Skin epidermis (tissue), 12 donors: Measurements from ENCODE around the gene ARMH3.

Experiments used
- H3K27ac ChIP-seq, 21 experiments: fragments of 200-600 bp; sonication (generic) in 11 of 21; one replicate each; pipeline ENCODE4 v1.5.0; 2020; ENCODE audit warnings: mild to moderate bottlenecking in 3 of 21, inconsistent platforms in 2 of 21, moderate library complexity in 2 of 21
- H3K4me3 ChIP-seq, 7 experiments: fragments of 200-600 bp; sonication (generic) in 2 of 7; one replicate each; pipeline ENCODE4 v1.5.0; 2020; ENCODE audit warnings: inconsistent platforms in 2 of 7, mild to moderate bottlenecking in 2 of 7, moderate library complexity in 1 of 7

The ARMH3 gene

DNA sequence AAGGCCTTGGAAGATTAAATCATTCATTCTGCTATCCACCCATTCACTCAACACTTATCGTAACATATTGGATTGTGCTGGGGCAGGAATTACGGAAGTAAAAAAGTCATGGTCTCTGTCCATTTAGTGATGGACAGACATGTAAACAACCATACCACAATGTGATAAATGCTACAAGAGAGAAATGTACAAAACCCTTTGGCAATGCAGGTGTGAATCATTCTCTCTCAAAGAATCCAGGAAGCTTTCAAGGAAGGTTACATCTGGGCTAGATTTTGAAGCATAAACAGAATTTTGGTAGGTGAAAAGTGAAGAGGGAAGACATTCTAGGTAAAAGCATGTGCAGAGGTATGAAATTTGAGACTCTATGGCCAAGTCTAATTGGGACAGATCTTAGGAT is 150.7 kb downstream of the ARMH3 start:
- Histone ChIP-seq H3K4me3 (no peak overlapping the region), H3K27ac (no peak overlapping the region)

DNA sequence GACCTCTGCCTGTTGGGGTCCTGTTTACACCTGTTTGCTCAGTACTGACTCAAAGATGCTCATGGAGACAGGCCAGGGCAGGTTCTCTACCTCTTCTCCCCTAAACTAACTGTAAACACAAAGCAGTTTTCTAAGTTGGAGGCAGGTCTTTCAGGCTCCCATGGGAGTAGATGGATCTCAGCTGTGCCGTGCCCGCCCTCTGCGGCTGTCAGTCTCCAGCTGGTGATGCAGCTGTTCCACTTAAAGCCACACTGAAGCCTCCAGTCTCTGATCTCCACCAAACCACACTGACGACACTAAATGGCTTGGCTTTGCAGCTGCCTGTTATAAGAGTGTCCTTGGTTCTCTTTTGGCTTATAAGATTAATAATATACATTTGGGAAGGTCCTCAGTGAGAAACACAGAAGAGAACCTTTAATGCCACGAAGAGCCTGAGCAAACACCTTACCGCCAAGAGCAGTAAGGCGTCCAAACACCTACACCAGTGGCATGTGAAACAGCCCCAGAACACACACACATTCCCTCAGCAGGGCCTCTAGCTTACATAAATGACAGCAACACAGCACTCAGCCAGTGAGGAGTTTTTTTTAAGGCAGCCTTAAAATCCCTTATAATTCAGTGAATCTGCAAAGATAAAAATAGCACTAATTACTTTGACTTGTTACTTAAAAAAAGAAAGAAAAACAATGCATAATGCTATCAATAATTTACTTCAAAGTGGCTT is 152.0 kb downstream of the ARMH3 start:
- Histone ChIP-seq H3K4me3 (no peak overlapping the region), H3K27ac (no peak overlapping the region)

DNA sequence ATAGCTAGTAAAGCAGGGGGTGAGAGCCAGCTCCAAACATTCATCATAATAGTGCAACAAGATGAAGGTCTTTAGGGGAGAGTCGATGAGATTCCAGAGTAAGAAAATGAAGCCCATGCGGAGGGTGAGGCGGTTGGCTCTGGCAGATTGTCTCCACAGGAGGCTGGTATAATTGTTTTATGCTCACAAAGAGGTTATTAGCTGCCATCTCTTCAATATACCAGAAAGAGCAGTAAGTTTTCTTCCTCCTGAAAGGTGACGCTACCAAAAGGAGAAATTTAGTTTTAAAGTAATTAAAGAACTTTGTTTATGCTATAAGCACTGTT is 153.2 kb downstream of the ARMH3 start:
- Histone ChIP-seq H3K4me3 (no peak overlapping the region), H3K27ac (no peak overlapping the region)

DNA sequence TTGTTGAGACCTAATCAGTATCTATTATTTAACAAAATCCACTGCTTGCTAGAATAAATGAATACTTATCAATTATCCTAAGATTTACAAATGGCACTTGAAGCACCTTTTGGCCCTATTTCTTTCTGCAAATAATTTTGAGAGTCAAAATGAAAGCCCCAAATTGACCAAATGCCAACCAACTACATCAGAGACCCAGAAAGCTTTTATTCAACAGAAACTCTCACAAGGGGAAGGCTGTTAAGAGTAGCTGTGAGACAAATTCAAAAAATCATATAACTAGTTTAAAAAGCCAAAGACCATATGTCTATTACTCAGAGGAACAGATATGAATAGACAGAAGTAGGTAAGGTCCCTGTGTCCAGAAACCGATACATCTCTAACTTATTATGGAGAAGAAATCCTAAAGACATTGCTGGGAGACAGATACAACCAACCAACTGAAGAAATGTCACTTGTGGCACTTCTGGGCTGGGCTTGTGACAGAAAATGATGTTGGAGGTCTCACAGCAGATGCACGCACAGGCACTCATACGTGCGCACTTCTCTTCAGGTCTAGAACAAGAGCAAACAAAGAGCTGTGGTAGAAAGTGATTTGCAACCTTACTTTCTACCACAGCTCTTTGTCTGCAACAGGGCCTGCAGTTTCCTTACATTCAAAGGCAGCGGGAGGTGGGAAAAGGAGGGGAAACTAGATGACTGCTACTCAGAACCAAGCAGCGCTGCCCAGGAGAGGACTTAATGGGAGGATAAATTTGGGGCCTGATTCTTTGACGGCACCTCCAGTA is 153.7 kb downstream of the ARMH3 start:
- H3K27ac ChIP-seq = no peak overlapping the region
- no peak overlapping the region for H3K4me3 ChIP-seq

DNA sequence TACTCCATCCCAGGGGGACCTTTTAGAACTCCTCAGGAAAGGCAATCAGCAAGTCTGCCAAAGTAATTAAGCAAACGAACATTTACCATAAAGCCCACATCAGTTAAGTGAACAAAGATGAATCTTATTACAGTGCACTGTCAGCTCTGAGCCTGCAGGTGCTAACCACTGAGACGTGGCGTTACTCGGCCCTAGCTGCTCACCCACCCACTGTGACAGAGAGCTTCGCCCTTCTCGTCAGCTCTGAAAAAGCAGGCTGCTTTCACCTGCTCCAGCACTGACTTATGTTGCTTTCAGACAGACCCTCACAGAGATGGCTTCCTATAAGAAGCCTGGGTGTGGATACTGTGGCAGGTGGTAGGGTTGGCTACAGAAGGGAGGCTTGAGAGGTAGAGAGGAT is 154.6 kb downstream of the ARMH3 start:
- H3K27ac ChIP-seq = no peak overlapping the region
- no peak overlapping the region for H3K4me3 ChIP-seq

DNA sequence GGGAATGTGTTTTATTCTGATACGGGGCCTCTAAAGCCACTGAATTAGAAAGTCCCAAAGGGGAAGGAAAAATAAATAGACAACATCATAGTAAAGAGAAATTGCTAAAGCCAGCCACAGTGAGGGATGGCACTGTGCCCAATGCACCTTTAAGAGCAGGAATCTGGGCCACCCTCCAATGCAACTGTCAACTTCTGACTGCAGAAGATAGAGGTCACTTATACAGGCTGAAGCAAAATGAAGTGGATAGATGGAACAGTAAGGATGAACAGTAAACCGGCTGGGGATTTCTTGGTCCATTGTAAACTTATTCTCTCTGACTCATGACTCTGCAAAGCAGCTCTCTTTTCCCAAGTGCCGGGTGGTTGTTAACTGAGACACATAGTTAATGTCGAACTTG is 158.3 kb downstream of the ARMH3 start:
- Histone ChIP-seq H3K4me3 (no peak overlapping the region), H3K27ac (no peak overlapping the region)

DNA sequence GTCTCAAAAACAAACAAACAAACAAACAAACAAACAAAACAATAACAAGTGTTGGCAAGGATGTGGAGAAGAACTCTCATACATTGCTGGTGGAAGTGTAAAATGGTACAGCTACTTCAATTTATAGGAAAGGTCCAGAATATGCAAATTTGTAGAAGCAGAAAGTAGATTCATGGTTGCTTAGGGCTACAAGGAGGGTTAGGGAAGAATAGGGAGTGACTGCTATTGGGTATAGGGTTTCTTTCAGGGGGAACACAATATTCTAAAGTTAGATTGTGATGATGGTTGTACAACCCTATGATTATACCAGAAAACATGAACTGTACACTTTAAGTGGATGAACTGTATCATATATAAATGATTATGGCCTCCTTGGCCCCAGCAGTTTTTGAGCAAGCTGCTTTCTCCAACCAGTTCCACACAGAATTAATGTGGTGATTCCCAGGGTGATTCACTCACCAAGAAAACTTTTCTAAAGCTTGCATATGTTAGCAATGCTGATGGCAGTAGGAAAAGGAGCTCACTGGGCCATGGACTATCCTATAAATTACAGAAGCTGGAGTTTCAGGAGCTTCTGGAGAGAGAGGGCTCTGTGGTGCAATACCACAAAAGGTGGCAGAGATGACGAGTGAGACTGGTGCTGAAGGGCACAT is 159.6 kb downstream of the ARMH3 start:
- Histone ChIP-seq H3K4me3 (no peak overlapping the region), H3K27ac (no peak overlapping the region)

DNA sequence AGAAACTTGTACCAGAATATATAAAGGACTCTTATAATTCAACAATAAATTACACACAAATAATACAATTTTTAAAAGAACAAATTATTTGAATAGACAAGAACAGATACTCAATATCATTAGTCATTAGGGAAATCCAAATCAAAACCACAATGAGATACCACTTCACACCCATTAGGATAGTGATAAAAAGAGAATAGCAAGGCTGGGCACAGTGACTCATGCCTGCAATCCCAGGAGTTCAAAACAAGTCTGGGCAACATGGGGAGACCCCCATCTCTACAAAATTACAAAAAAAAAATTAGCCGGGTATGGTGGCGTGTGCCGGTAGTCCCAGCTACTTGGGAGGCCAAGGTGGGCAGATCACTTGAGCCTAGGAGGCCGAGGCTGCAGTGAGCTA is 160.2 kb downstream of the ARMH3 start:
- Histone ChIP-seq H3K27ac (no peak overlapping the region), H3K4me3 (no peak overlapping the region)

DNA sequence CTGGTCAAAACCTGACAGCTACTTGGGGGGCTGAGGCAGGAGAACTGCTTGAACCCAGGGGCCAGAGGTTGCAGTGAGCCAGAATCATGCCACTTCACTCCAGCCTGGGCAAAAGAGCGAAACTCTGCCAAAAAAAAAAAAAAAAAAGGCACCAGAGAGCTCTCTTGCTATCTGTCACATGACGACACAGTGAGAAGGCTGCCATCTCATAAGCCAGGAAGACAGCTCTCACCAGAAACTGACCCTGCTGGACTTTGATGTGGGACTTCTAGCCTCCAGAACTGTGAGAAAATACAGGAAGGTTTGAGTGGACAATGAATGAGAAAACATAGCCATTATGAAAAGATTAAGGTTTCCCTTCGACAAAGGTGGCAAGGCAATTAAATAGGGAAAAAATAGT is 161.2 kb downstream of the ARMH3 start:
- Histone ChIP-seq H3K4me3 (no peak overlapping the region), H3K27ac (no peak overlapping the region)

DNA sequence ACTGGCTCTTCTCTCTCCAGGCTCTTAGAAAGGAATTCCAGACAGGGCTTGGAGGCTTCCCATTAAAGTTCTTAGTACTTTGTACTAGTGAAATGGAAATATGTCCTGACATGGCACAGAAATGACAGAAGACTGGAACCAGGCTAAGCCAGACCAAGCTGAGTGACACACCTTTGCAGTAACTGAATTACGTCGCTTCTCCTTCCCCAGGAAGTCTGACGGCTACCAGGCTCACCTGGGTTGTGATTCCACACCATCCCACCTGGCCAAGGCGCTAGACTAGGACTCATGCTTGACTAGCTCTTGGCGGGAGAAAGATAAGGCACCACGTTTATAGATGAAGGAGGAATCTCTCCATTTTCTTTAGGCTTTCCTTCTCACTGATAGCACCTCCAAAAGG is 161.7 kb downstream of the ARMH3 start:
- Histone ChIP-seq H3K4me3 (no peak overlapping the region), H3K27ac (no peak overlapping the region)

DNA sequence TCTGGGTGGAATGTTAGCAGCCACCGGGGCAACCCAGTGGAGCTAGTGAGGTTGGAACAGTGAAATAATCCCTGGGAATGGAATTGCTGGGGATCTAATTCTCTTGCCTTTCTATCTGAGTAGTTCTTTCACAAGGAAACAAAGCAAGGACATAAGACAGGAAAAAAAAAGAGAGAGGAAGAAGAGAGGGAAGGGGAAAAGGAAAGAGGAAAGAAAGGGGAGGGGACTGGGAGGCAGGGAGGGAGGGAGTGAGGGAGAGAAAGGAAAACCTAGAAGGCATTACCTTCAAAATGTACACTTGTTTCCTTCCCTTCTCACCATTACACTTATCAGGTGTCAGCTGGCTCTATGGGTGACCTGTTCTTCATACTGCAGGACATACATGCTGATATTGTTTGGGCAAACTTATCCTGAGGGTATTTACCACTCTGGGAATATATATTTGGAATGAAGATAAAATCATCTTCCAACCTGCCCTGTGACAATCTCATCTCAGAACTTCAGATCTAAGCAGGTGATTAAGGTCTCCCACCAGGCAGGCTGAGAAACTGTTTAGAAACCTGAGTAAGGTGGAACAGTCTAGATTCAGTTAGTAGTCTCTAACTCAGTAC is 162.4 kb downstream of the ARMH3 start:
- H3K27ac ChIP-seq = no peak overlapping the region

DNA sequence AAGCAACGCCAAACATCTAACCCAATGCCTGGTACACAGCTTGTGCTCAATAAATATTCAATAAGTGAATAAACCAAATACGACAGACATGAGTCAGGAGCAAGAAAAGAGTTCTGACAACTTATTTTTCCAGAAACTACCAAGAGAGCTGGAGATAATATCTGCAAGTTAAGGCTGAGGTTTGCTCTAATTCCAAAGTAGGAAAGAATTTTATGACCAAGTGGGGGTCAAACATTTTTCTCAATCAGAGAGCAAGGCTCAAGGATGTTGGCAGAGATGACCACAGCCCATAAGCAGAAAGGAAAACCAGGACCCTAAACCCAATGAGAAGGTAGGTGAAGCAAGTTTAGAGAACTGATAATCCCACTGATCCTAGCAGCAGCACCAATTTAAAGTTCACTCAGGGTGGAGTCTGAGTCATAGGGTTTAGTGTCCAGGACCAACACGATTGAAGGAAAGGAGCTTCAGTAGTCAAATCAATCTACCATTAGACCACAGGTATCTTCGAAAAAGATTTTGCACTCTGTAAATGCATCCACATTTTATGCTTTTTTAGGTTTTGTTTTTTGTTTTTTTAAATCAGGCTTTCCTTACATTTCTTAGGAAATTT is 163.1 kb downstream of the ARMH3 start:
- no peak overlapping the region for H3K27ac ChIP-seq
- H3K4me3 ChIP-seq = no peak overlapping the region

More for the DNA sequence above, 162.4 kb downstream of the ARMH3 start:
- H3K4me3 ChIP-seq = no peak overlapping the region

DNA sequence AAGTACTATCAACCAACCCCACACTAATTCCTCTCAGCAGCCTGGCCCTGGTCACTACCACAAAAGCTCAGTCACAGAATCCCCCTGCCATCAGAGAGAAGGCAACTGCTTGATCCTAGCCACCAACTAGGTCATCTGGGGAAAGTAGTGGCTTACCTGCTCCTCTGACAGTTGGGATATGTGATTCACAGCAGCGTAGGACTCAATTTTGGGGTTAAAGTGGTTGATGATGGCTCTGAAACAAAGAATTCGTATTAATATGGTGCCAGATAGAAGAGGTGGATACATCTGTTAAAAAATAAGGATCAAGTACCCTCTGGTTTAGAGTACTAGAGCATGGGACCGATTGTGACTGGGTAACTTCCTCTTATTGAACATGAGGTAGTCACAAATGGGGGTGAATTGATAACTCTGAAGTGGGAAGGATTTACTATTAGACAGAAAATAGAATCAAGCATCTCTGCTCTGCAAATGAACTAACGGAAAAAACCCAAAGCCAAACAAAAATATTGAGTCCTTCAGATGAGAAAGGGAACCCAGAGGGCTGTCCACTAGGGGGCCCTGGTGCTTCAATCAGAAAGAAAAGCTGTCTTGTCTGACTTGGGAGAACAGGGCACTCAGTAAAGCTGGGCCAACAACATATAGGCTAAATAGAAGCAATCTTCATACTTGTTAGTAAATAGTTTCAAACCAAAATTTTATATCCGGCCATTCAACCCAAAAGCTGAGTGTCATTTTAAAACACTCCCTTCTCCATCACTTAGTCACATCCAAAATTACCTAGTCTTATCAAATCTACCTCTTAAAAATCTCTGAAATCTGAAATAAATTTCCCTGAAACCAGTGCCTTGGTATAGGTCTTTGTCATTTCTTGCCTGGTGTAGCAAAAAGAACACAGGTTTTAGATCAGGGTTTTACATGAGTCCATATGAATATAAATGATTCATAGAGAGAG is 166.4 kb downstream of the ARMH3 start:
- Histone ChIP-seq H3K27ac (no peak overlapping the region), H3K4me3 (no peak overlapping the region)

DNA sequence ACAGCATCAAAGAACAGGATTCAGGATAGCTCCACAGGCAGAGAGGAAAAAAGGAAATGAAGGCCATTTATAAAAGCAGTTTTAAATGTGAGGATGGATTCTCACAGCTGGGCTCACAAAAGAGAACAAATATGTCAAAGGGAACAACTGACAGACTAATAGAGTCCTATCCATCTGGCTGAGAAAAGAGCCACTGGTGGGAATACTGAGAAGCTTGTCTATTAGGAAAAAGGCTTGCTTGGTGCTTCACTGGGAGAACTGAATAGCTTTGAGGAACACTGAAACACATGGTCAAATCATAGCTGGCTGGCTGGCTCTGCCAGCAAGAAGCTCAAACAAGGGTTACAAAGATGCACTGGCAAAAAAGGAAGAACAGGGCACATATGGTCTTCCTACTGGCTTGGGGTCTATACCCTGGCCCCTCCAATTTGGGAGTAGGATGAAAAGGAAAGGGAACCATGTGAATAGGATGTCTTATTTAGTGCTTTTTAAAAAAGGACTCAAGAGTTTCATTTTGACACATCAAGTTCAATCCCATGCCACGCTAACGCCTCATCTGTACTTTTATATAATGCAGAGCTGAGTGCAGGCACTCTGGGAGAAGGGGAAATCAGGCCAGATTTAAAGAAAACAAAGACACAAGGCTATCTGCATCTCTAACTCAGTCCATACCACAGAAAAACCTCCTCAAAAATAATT is 167.6 kb downstream of the ARMH3 start:
- Histone ChIP-seq H3K4me3 (no peak overlapping the region), H3K27ac (no peak overlapping the region)

DNA sequence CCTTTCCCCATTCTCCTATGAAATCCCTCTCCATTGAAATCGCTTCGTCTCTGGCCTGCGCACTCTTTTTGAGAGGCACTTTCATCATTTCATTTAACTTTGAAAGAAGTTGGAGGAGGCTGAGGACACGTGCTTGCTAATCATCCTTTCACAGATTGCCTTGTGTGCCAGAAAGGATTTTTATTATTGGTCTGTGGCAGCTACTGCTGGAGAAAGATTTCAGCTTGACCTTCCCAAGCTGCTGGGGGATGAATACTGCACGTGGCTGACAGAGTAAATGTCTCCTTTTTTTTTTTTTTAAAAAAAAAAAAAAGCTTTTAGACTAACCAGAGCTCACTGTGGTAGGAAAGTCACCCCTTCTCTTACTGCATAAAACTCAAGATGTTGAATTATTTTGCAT is 168.2 kb downstream of the ARMH3 start:
- Histone ChIP-seq H3K4me3 (no peak overlapping the region), H3K27ac (no peak overlapping the region)

DNA sequence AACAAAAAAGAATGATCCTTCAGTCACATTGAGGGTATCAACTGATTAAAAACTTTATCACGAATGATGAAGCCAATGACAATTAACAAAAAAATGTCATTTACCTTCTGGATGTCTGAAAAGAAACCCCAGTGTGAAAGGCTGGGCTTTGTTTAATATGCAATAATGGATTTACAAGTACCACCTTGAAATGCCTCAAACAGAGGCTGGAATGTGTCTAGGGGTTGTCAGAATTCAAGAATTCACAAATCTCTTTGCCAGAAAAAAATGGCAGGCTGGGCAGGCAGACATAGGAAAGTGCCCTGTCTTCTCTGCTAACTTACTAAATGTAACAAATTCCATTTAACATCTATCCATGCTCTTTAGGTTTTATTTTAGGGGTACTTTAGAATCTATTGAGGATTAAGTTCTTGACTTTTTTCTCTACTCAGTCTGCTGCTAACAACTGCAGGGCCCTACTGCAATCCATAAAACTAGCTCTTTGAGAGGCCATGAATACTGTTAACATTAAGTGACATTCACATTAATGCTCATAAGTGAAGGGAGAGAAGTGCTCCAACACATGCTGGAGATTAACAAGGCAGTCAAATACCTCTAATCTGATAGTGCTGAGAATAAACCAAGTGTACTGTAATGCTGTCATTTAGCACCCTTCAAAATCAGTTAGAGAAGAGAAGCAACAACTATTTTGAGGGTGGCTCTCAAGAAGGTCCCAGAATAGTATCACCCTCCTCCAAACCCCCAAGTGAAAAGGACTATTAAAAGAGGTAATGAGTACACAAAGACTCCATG is 169.3 kb downstream of the ARMH3 start:
- Histone ChIP-seq H3K4me3 (no peak overlapping the region), H3K27ac (no peak overlapping the region)

DNA sequence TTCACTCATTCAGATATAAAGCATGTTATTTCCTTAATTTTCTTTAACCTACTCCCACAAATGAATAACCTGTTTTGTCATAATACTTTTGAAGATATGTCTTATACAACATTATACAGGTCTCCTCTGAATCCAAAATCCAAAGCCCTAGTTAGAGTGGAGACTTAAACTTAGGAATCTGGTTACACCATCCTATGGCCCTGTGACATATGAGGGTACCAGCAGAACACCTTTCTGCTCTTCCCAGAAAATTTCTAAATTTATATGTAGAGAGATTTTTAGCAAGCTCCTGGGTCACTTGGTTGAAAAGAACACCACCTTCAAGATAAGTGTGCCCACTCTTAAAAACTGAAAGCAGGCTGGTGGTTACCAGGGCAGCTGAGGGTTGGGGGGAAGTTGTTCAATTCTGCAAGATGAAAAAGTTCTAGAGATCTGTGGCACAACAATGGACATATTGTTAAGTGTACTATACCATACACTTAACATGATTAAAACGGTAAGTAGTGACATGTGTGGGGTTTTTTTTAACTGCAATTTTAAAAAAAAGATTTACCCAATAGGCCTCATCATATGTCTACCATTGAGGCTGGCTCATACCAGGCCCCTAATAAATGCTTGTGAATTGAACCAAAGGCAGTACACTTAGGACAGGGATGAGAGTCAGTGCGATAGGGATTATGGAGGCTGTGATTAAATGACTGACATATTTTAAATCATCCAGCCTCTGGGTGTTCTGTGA is 174.8 kb downstream of the ARMH3 start:
- H3K4me3 ChIP-seq = no peak overlapping the region

More for the DNA sequence above, 174.8 kb downstream of the ARMH3 start:
- H3K27ac ChIP-seq = no peak overlapping the region
